HPDE6-E6E7 (cell line): ENCODE measurements around the gene HDDC2.

Experiments used
- DNase-seq: peaks from one replicate; pipeline ENCODE4 v3.0.0; 2011; ENCODE audit warnings: missing footprints; ENCODE audit errors: extremely low spot score

The HDDC2 gene, protein sequence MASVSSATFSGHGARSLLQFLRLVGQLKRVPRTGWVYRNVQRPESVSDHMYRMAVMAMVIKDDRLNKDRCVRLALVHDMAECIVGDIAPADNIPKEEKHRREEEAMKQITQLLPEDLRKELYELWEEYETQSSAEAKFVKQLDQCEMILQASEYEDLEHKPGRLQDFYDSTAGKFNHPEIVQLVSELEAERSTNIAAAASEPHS

DNA sequence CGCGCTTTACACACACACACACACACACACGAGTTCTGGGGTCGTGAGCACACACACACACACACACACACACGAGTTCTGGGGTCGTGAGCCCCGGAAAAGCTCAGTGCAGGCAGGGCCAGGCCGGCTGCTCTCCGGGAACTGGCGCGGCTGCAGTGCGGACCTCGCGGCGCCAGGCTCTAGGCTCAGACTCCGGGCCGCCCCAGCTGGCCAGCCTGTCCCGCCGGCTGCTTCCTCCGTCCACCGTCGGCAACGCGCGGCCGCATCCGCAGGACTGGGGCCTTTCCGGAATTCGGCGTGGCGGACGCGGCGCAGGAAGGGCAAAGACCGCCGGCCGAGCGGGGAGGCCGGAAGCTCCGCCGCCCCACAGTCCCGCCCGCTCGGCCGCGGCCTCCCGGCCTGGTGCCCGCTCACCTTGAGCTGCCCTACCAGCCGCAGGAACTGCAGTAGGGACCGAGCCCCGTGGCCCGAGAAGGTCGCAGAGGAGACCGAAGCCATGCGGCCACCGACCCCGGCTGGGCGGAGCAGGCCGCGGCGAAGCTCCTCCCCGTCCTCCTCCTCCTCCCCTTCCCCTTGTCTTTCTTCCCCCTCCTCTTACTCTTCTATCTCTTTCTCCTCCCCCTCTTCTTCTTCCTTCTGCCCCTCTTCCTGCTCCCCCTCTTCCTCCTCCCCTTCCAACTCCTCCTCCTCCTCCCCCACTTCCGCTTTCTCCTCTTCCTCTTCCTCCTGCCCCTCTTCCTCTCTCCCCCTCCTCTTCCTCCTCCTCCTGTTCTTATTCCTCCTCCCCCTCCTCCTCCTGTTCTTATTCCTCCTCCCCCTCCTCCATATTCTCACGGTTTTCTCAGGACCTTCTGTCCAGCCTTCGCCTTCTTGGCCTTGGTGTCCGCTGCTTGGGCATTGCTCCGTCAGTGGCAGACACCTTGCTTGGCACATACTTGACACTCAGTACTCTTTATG is at the start of gene HDDC2:
HDDC2 (minus strand) TSS at position 533 of the 957 bp plus-strand sequence; CDS start at position 498, 35 bp downstream.
- DNase-seq, result peak; percentile 50

DNA sequence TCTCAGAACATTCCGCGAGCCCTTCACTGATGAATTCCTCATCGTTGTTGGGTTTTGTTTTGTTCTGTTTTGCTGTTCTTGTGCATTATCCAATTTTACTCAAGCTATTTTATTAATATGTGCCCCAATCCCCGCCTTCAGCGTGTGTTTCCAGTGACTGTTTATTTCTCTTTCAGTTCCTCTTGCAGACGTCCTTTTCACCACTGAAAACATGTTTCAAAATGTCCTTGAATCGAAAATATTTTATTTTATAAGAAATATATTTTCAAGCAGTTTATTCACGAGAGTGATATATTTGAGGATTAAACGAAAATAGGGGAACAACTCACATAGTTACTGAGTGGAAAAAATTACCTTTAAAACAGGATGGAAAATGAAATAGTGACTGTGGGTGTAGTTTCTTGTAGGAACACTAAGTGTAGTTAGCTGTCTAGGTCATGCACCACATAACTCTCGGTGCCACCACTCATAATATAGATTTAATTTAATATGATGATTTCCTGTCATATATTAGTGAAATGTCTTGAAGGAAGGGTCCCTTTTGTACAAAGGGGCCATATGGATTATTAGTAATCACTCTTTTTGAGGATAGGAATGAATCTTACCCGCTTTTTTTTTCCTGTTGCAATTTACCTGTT is 45.3 kb upstream of the HDDC2 start:
- DNase-seq, result no peak

DNA sequence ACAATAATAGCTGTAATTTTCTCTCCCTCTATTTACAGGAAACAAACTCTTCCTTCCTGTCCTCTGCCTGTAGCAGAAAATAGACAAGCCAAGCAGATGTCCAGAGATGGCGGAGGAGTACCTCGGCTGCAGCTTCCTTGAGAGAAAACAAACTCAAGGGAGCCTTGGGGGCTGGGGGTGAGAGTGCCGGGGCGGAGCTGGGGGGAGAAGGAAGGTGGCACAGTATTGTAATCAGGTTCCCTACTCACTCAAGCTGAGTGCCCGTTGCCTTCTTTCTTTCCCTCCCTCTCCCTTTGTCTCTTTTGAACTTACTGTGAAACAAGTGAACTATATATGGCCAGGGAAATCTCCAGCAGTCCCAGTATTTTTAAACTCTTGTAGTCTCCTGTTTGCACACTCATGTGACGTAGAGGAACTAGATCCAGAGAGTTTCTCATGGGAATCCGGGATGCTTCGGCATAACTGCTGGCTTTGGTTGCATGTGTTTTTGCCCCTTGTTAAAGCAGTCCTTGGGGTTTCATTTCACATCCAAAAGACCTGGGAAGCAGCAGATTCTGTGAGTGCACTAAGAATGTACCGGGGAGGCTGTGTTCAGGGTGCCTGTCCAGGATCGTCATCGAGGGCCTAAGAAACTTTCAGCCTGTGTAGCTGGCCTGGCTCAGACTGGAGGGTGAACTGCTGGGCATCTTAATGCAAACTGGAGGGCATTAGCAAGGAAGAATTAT is 44.6 kb upstream of the HDDC2 start:
- DNase-seq, result no peak

DNA sequence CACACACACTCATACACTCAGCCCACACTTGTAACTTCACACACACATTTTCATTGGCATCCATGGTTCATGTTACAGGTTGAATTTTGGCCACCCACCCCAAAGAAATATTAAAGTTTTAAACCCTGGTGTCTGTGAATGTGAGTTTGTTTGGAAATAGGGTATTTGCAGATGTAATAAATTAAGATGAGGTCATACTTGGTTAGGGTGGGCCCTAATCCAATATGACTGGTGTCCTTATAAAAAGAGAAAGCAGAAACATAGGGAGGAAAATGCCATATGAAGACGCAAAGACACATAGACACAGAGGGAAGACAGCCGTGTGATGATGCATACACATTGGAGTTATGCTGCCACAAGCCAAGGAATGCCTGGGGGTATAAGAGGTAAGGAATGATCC is 39.7 kb upstream of the HDDC2 start:
- DNase-seq, result no peak

DNA sequence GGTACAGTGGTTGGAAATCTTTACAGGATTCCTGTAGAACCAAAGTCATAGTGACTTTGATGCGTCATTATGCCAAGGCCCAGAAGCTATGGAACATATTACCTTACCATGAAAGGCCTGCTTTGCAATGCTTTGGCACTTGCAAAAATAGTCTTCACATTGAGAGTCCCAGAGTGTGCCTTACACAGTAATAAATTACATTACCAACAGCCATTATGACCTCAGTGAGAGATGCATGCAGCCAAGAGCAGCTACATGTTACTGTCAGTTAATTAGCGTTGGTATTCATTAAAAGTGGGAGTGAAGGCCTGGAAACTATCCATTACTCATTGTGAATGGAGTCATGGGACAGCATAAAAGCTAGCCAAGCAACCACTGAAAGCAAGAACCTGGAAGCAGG is 39.2 kb upstream of the HDDC2 start:
- DNase-seq, result no peak

DNA sequence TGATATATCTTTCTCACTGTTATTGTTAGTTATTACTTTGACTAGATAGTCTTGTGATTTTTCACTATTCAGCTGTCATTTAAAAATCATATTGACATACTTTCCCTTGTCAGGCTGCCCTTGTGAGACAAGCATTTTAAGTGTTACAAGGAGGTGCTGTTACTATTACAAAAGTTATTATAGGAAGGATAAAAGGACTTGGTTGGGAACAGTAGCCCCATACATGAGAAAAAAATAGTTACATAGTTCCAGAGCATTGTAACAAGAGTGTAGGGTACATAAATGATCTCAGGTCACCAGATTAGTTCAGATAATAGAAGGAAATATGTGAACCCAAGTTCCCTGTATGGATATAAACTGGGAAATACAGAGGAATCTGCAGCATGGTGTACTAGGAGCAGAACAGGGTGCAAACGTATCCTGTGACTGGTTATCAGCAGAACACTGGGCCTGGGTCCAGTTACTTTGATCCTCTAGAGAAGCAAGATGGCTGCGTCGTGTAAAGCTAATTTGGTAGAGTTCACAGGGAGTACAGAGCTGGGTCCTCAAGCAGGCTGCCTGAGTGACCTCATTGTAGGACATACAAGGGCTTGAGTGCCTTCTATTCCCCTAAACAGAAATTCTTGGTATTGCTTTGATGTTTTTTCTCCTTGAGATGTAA is 38.5 kb upstream of the HDDC2 start:
- no peak for DNase-seq

DNA sequence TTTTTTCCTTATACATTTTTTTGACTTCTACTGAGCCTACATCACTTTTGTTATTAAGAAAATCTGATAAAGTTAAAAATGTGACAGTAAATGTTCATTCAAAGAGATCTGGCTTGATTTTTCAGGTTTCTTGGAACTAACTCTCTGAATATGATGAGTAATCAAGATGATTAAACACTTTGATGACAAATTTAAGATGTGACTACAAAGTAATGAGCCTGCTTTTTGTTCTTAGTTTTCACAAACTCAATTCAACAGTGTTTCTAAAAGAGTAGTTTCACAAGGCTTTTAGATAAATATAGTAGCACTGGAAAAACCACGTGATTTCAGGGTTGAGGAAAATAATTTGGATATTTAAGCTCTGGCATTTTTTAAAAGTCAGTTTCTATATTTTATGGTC is 37.9 kb upstream of the HDDC2 start:
- DNase-seq, result no peak

DNA sequence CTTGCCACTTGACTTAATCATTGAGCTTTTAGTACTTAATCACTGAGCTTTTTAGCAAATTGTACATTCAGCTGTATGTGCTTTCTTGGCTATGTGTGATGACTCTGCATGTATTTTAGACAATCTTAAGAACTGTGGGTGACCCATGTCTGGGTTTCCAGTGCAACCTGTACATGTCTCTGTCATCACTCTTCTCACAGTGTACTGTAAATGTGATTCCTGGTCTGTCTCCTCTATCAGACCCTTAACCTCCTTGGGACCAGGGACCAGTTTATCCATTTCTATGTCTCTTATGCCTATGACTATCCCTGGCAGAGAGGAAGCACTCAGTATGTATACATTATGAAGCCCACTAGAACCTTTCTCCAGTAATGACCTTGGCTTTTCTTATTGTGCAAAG is 36.6 kb upstream of the HDDC2 start:
- DNase-seq, result no peak

DNA sequence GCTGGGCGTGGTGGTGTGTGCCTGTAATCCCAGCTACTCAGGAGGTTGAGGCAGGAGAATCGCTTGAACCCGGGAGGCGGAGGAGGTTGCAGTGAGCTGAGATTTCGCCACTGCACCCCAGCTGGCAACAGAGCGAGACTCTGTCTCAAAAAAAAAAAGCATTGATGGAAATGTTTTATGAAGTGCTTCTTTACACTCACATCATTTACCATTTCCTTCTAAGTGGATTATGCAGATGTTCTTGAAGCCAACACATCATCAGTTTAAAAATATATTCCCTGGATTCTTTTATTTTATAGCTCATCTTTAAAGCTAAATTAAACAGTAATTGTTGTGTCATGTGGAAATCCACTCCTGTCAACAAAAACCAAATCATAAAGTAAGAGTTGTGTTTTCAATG is 35.9 kb upstream of the HDDC2 start:
- no peak for DNase-seq

DNA sequence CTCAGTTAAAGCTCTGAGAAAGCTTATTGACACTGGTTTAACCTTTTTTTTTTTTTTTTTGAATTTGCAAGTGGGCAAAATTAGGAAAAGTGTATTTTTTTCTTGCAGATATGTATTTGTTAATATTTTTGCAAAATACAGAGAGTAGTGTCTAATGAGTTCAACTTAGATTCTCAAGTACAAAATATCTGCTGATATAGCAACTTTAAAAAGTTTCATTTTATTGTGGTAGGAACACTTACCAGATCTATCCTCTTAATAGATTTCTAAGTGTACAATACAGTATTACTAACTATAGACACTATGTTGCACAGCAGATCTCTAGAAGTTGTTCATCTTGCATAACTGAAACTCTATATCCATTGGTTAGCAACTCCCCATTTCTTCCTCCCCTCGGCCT is 30.9 kb upstream of the HDDC2 start:
- no peak for DNase-seq

DNA sequence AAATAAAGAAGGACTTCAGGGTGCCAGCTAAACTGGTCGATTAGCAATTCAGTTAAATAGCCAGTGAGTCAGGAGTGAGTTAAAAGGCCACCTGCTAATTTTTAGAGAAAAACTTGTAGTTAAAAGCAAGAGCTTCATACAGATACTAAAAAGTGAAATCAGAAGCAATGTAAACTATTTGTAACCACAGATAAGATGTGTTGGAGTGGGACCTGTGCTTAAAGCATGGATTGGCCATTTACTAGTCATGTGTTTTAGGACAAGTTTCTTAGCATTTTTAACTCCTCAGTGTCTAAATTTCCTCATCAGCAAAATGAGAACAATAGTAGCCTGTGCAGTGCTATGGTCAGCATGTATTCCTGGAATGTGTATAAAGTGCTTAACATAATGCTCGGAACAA is 23.8 kb upstream of the HDDC2 start:
- DNase-seq, result no peak

DNA sequence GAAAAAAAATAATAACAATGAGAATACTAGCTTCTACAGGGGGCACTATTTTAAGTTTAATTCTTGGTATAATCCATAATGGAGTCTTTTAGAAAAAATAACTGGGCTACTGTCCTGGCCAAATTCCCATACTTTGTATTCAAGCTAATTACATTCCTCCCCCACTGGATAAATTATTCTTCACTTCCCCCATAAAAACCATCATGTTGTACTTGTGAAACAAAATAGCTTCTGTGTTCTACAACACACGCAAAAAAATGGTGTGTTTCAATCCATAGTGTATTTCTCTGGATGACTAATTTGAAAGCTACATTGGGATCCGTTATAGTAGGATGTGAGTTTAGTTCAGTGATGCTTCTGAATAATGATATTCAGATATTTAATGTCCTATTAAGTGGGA is 21.6 kb upstream of the HDDC2 start:
- no peak for DNase-seq

DNA sequence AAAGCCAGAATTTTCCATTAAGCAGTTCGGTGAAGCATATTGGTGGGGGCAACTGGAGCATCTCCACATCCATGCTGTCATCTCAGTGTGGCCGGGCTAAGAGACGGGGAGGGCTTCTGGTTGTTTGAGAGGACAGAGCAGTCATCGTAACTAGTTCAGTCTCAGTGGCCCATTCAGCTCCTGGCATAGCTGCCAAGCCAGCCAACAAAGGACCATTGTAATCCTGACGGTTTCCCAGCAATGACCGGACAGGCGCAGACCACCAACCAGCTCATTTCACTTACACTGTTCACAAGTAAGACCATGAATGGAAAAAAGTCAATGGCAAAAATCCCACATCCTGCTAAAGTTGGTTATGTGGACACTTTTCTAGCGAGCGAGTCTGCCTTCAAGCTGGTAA is 14.9 kb upstream of the HDDC2 start:
- DNase-seq, result no peak

DNA sequence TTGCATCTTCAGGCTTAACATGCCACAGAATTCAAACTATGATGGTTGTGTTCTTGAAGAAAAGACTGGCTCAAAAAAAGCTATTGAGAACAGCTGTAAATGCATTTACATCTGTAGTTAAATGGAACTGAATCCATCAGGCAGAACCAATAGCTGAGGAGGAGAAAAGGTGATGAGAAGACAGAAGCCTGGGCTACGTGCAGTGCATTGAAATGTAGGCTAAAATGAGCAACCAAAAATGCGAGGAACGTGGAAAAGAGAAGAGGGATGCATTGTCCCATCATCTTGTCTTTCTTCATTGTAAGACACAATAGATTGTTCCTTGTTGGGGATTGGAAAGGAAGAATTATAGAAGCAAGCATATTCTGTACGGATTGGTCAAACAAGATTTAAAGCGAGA is 13.8 kb upstream of the HDDC2 start:
- no peak for DNase-seq

DNA sequence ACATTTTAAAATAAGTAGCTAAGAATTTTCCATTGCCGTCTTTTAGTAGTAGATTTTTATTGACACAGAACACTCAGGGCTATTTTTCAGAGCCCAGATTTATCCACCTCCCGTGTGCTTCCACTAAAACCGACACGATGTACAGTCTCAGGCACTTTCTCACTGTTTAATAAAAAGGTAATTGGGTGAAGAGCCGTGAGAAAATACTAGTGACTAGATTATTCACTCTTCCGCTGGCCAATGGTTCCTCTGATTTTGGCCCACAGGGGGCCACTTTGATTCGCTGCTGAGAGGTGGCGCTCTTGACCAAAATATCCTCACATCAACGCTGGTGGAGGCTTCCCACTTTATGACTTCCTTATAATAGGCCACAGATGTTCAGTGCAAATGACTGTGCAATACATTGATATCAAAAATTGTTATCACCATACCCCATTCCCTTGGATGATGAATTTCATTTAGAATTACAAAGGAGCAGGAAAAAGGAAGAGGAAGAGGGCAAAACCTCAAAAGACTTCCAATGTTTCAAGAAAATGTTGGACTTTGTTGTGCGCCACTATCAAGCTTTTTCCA is 12.3 kb upstream of the HDDC2 start:
- DNase-seq, result peak; percentile 44

DNA sequence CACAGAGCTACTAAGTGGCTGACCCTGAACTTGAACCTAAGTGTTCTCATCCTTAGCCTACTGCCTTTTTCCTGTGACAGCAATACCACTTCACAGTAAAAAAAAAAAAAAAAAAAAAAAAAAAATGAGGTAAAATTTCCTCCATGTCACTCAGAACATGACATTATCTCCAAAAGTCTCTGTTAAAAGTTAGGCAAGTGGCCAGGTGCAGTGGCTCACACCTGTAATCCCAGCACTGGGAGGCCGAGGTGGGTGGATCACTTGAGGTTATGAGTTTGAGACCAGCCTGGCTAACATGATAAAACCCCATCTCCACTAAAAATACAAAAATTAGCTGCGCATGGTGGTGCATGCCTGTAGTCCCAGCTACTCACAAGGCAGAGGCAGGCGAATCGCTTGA is 11.2 kb upstream of the HDDC2 start:
- no peak for DNase-seq

DNA sequence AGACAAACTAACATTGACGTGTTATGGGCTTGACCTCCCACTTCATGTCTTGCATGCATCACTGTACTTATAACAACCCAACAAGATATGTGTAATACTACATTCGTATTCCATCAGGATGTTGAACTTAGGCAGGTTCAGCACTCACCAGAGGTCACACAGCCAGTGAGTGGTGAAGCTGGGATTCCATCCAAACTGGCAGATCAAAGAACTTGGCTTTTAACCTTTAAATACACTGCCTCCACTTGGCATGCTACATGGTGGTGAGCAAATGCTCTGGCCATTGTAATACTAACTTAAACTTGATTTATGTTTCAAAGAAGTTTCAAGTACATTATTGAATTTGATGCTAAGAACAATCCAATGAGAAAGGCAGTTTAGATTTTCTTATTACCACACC is 10.7 kb upstream of the HDDC2 start:
- DNase-seq, result no peak

DNA sequence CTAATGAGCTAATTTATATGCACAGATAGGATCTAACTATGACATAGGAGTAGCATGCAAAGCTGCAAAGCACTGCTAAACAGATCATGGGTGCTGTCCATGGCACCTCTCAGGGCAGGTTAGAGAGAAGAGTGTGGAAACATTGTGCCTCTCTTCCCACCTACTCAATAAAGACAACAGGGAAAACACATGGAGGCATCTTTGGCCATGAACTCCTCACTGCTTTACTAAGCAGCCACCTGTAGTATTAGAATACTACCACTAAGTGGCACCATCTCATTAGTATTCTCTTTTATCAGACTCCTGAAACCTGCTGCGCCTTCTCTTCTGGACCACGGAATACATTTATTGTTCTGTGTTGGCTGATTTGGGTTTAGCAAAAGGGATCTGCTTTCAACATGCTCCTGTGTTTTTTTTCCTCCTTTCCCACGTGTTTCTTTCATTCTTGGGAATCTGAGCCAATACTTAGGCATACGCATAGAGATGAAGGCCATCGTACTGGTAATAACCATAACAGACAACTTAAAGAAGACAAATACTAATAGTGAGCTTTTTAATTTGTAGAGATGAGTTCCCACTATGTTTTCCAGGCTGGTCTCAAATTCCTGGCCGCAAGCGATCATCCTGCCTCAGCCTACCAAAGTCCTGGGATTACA is 9.4 kb upstream of the HDDC2 start:
- DNase-seq, result peak; percentile 42

DNA sequence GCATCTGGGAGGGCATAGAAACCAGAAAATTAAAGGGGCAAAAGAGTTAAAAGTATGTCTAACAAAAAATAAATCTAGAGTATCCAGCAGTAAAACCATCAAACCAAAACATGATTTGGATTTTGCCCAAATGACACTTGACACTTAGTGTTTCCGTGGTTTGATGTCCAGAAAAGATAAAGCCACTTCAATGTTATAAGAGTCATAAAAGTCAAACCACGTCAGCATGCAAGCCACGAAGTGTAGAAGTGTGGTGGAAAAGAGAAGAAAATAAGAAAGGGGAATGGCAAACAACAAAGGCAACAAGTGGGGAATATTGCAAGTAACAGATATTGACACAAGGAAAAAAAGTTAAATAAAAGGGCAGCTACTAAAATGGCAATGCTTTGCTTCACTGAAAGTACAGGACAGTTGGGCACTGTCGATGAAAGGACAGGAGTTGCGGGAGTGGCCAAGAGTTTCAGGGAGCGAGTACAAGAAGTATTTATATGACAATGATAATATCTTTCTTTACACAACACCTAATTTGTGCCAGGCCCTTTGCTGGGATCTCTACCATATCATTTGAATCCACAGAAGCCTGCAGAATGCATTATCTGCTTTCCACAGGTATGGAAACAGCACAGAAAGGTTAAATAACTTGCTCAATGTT is 6.3 kb upstream of the HDDC2 start:
- no peak for DNase-seq

DNA sequence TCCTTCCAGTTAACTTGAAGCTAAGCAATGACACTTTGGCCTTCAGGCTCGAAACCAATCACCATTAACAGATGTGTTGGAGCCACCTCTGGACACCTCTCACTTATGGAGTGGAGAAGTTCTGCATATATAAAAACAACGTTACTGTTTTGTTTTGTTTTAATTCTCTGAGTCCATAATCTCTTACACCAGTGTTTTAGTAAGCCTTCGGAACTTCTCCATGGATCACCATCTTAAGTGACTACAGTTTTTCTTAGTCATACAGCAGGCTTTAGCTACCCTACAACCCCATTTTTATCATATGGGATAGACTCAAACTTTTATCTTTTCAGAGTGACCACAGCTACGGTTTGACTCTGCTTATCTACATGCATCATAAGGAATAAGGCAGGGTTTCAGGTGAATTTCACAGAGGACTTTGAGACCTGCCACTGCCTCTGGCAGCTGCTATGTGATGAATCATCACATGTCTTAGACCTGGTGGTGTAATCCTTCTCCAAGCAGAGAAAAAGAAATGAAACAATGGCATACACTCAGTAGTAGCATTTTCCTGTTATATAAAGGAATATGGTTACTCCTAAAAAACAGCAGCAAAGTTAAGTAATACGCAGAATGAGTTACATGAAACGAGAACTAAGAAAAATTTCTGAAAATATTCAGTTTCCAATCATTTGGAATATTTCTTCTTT is 5.5 kb upstream of the HDDC2 start:
- peak; percentile 61 for DNase-seq
